KOPT-K1 (cell line): Measurements from ENCODE around the gene COX7B2.

ENCODE experiments used
- H3K27ac ChIP-seq: fragments of 200-600 bp; sonication (generic); 2 replicates; pipeline ENCODE4 v1.5.1; 2016; ENCODE audit warnings: antibody characterized with exemption, mild to moderate bottlenecking, low read depth, low read length; ENCODE audit not compliant: poor library complexity, severe bottlenecking
- H3K36me3 ChIP-seq: fragments of 200-600 bp; sonication (generic); 2 replicates; pipeline ENCODE4 v1.5.1; 2017; ENCODE audit warnings: antibody characterized with exemption, mild to moderate bottlenecking, low read length, moderate library complexity; ENCODE audit not compliant: insufficient read depth
- H3K9me3 ChIP-seq: fragments of 200-600 bp; sonication (generic); 2 replicates; pipeline ENCODE4 v1.5.1; 2017; ENCODE audit warnings: antibody characterized with exemption, low read length, mild to moderate bottlenecking; ENCODE audit not compliant: insufficient read depth, poor library complexity, severe bottlenecking

The COX7B2 gene

DNA sequence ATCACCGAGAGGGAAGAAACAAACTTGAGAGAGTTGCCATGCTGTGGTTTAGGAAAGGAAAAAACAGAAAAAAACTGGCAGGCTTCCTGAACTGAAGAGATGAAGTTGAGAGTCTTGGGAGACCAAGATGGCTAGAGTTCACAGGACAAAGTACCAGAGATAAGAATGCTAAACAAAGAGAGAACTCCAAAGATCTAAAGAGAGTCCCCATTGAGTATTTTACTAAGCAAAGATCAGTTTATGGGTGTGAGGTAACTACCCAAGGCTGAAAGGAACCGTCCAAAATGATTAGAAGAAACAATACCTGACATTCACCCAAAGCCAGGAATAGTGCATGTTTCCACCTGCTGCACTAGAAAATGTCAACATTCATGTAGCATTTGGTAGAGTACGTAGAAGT lies 21.8 kb upstream of the COX7B2 start:
- Histone ChIP-seq H3K27ac (no peak overlapping the region), H3K9me3 (no peaks in the 10 kb centered on the region), H3K36me3 (no peaks in the 10 kb centered on the region)

- no peak overlapping the region for H3K27ac ChIP-seq
- H3K36me3 ChIP-seq, result no peaks in the 10 kb centered on the region
- no peaks in the 10 kb centered on the region for H3K9me3 ChIP-seq
These were observed 18.2 kb upstream of the COX7B2 start for GRCh38 chr4:46927201-46927600.

- Histone ChIP-seq H3K36me3 (no peaks in the 10 kb centered on the region), H3K9me3 (no peaks in the 10 kb centered on the region), H3K27ac (no peak overlapping the region)
These were observed 15.9 kb upstream of the COX7B2 start for GRCh38 chr4:46924789-46925529.

GRCh38 chr4:46922205-46922604 lies 13.2 kb upstream of the COX7B2 start:
- no peaks in the 10 kb centered on the region for H3K36me3 ChIP-seq
- H3K27ac ChIP-seq, result no peak overlapping the region
- H3K9me3 ChIP-seq, result no peaks in the 10 kb centered on the region

DNA sequence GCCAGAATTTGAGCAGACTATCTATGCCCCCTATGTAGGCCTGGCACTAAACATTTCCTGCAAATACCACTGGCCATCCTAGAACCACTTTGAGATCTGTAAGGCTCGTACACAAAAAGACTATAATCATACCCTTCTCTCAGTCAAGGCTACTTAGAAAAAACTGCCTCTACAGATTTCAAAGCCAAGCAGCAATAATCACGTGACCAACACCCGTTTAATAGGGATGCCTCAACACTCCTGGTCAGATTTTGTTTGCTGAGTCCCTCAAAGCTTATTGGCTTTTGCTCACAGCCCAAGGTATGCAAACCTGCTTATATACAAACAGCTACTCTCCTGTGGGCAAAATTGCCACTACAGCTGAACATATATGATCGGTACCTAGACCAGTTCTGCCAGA lies 897 bp downstream of the COX7B2 start:
- Histone ChIP-seq H3K9me3 (no peaks in the 10 kb centered on the region), H3K36me3 (no peaks in the 10 kb centered on the region), H3K27ac (no peak overlapping the region)

GRCh38 chr4:46900082-46900481 lies 9.0 kb downstream of the COX7B2 start:
- Histone ChIP-seq H3K9me3 (no peaks in the 10 kb centered on the region), H3K27ac (no peak overlapping the region), H3K36me3 (no peaks in the 10 kb centered on the region)

- Histone ChIP-seq H3K9me3 (no peaks in the 10 kb centered on the region), H3K27ac (no peak overlapping the region), H3K36me3 (no peaks in the 10 kb centered on the region)
These were observed 14.2 kb downstream of the COX7B2 start for GRCh38 chr4:46894826-46895225.

GRCh38 chr4:46890056-46890455 lies 19.0 kb downstream of the COX7B2 start:
- no peaks in the 10 kb centered on the region for H3K36me3 ChIP-seq
- H3K9me3 ChIP-seq, result no peaks in the 10 kb centered on the region
- H3K27ac ChIP-seq, result no peak overlapping the region

DNA sequence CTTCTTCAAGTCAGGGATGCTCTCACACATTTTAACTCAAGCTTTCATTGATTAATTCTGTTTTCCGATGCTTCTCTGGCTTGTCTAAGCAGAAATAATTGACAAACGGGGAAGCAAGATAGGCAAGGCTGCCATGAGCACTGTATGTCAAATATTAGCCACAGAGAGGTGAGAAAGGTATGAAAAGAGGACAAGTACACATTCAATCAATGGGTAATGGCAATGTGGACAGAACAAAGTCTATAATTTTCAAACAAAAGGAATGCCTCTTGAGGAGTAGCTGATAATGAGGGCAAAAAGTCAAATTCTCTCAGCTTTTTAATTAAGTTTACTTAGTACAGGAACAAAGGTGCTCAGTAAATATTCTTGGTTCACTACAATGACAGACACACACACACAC lies 19.6 kb downstream of the COX7B2 start:
- no peaks in the 10 kb centered on the region for H3K9me3 ChIP-seq
- no peak overlapping the region for H3K27ac ChIP-seq
- no peaks in the 10 kb centered on the region for H3K36me3 ChIP-seq

DNA sequence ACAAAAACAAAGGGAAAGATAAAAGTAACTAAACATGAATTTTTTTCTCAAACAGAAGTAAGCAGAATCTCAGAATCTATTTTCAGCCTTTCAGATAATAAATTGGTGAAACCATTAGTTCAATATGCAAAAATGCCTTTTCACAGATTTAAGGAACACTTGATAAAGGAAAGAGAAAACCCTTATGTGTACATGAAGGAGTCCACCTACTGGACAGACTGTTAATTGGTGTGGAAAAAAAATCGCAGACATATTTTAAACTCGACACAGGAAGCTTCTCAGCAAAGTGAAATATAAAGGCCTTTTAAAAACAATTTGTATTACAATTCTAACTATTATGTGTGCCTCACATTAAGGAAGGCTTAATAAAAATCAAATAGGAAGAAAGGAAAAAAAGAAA lies 22.3 kb downstream of the COX7B2 start:
- Histone ChIP-seq H3K27ac (no peak overlapping the region), H3K36me3 (no peaks in the 10 kb centered on the region), H3K9me3 (no peaks in the 10 kb centered on the region)

DNA sequence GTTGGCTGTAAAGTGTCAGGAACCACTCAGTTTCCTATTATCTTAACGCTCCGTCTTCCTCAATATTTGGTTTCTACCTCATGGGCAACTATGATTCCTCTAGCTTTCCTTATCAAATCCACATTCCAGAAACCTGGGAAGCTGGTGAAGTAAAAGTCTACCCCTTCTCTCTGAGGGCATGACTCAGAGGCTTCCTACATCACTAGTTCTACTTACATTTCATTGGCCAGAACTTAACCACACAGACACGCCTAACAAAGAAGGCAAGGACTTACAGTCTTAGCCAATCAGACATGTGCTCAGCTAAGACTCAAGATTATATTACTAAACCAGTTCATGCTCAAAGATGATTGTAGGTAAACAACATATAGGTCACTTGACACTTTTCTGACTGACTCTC lies 30.4 kb downstream of the COX7B2 start:
- Histone ChIP-seq H3K27ac (no peak overlapping the region), H3K36me3 (no peaks in the 10 kb centered on the region), H3K9me3 (no peaks in the 10 kb centered on the region)

GRCh38 chr4:46874811-46875210 lies 34.2 kb downstream of the COX7B2 start:
- Histone ChIP-seq H3K27ac (no peak overlapping the region), H3K9me3 (no peaks in the 10 kb centered on the region), H3K36me3 (no peaks in the 10 kb centered on the region)

- no peaks in the 10 kb centered on the region for H3K9me3 ChIP-seq
- no peak overlapping the region for H3K27ac ChIP-seq
- no peaks in the 10 kb centered on the region for H3K36me3 ChIP-seq
These were observed 38.6 kb downstream of the COX7B2 start for GRCh38 chr4:46870411-46870810.

DNA sequence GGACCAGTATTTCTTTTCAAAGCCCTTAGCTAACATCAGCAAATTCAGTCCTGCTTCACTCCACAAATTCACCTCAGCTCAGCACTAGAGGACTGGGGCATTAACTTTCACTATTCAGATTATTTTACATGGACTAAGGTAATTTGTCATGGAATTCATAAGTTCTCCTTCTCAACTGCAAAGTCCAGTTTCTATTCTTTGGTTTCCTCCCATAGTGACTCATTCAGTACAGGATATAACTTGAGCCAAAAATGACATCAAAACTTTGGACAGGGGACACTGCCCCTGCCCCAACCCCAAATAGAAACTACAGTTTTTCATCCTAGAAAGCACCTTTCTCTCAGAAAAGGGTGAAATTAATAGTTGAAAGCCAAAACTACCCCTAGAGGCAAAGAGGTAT lies 52.7 kb downstream of the COX7B2 start:
- no peaks in the 10 kb centered on the region for H3K9me3 ChIP-seq
- H3K27ac ChIP-seq, result no peak overlapping the region
- no peaks in the 10 kb centered on the region for H3K36me3 ChIP-seq

- no peaks in the 10 kb centered on the region for H3K36me3 ChIP-seq
- no peak overlapping the region for H3K27ac ChIP-seq
- H3K9me3 ChIP-seq, result no peaks in the 10 kb centered on the region
These were observed 56.2 kb downstream of the COX7B2 start for GRCh38 chr4:46852800-46853199.

DNA sequence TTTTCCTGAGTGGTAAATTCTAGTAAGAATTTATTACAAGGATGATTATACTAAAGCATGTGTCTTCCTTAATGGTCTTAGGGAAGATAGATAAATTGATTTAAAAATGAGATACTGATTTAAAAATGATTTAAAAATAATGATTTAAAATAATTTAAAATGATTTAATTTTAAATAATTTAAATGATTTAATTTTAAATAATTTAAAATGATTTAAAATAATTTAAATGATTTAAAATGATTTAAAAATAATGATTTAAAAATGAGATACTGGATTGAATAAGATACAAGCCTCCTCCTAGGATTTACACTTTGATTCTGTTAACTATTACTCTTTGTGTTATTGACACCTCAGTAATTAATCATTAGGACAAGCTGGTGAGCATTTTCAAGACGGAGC lies 59.0 kb downstream of the COX7B2 start:
- Histone ChIP-seq H3K9me3 (no peaks in the 10 kb centered on the region), H3K36me3 (no peaks in the 10 kb centered on the region), H3K27ac (no peak overlapping the region)
